Activated naive CD4-positive, alpha-beta T cell treated with Interleukin-2 at 50 U/mL for 16 hours (primary cell): ENCODE results near the gene TSPOAP1.
"Not testable (repeated sequence)": the region's sequence is repeated elsewhere in the genome, so short reads cannot be mapped to it uniquely, and the experiment has no call there.

Experiments
- DNase-seq: peaks from one replicate; pipeline ENCODE4 v3.0.0-alpha.2; 2020

The TSPOAP1 gene

GRCh38 chr17:58360296-58361063, 31.9 kb upstream of the TSPOAP1 start:
- no peak for DNase-seq

- no peak for DNase-seq
Observed at GRCh38 chr17:58358408-58359172, 30.0 kb upstream of the TSPOAP1 start.

GRCh38 chr17:58357312-58358297, 29.0 kb upstream of the TSPOAP1 start:
- no peak for DNase-seq

GRCh38 chr17:58356231-58356630, 27.6 kb upstream of the TSPOAP1 start:
- DNase-seq, result no peak

GRCh38 chr17:58354541-58355216, 26.1 kb upstream of the TSPOAP1 start:
- no peak for DNase-seq

- DNase-seq, result no peak
Observed at GRCh38 chr17:58353389-58353825, 24.8 kb upstream of the TSPOAP1 start.

- peak; percentile 19 for DNase-seq
Observed at GRCh38 chr17:58352596-58353388, 24.2 kb upstream of the TSPOAP1 start.

- DNase-seq, result peak; percentile 93
Observed at GRCh38 chr17:58351831-58352595, 23.4 kb upstream of the TSPOAP1 start, which contains the start of gene SUPT4H1. SUPT4H1 (minus strand) TSS chr17:58352201; CDS start chr17:58352135, 66 bp downstream.

GRCh38 chr17:58351182-58351581, 22.6 kb upstream of the TSPOAP1 start:
- no peak for DNase-seq

GRCh38 chr17:58348038-58348437, 19.4 kb upstream of the TSPOAP1 start:
- DNase-seq, result no peak

- DNase-seq, result no peak
Observed at GRCh38 chr17:58345500-58345899, 16.9 kb upstream of the TSPOAP1 start.

- peak; percentile 73 for DNase-seq
Observed at GRCh38 chr17:58344791-58345157, 16.2 kb upstream of the TSPOAP1 start.

- DNase-seq, result peak; percentile 91
Observed at GRCh38 chr17:58344047-58344790, 15.6 kb upstream of the TSPOAP1 start.

GRCh38 chr17:58343131-58343530, 14.5 kb upstream of the TSPOAP1 start:
- DNase-seq, result no peak

GRCh38 chr17:58341861-58342475, 13.4 kb upstream of the TSPOAP1 start:
- DNase-seq, result no peak

- DNase-seq, result not testable (repeated sequence)
Observed at GRCh38 chr17:58341136-58341860, 12.7 kb upstream of the TSPOAP1 start.

GRCh38 chr17:58340405-58340876, 11.8 kb upstream of the TSPOAP1 start:
- no peak for DNase-seq

GRCh38 chr17:58339755-58340404, 11.3 kb upstream of the TSPOAP1 start:
- DNase-seq, result no peak
